Measurements from ENCODE around the gene S100A7A. TPM values are rescaled to one million over a fixed set of nuclear protein-coding genes. Genes with fewer than 3 reads are reported as not detected.

Gene S100A7A
- total and polyA plus RNA-seq, 2 of the 13 experiments (the other 11 are each of a cell fraction or from before 2014, with no cell fraction given), result not detected

- TF ChIP-seq ZBTB43 (CRISPR knock-in tag; conservative IDR thresholded peaks at IDR 0.05) (peak; percentile 69; the same call in 1 of the 2 replicates), ZSCAN9 (CRISPR knock-in tag; IDR thresholded peaks at IDR 0.05; ENCODE audit: borderline replicate concordance) (peak; percentile 97), ERF (CRISPR knock-in tag; IDR thresholded peaks at IDR 0.05) (peak; percentile 85), ZBTB7A (CRISPR knock-in tag; IDR thresholded peaks at IDR 0.05) (no peak), TEF (CRISPR knock-in tag; IDR thresholded peaks at IDR 0.05) (peak; percentile 87), HNF1B (CRISPR knock-in tag; IDR thresholded peaks at IDR 0.05) (no peak), MXI1 (IDR thresholded peaks at IDR 0.05; ENCODE audit: borderline replicate concordance, low read depth, low read length) (no peak), ZNF367 (CRISPR knock-in tag; IDR thresholded peaks at IDR 0.05; ENCODE audit: borderline replicate concordance) (no peak), ZKSCAN8 (CRISPR knock-in tag; IDR thresholded peaks at IDR 0.05; ENCODE audit: borderline replicate concordance) (no peak), MAFG (CRISPR knock-in tag; IDR thresholded peaks at IDR 0.05) (no peak), ZNF878 (CRISPR knock-in tag; IDR thresholded peaks at IDR 0.05) (peak; percentile 37; the same call in 1 of the 2 replicates), CSRNP1 (CRISPR knock-in tag; IDR thresholded peaks at IDR 0.05) (no peak), YY1 (IDR thresholded peaks at IDR 0.05; ENCODE audit: insufficient read depth, insufficient replicate concordance, low read depth, low read length) (no peak), ZBTB39 (CRISPR knock-in tag; IDR thresholded peaks at IDR 0.05) (no peak), PAXIP1 (CRISPR knock-in tag; conservative IDR thresholded peaks at IDR 0.05) (no peak)
These were observed 6.2 kb downstream of the S100A7A start (continued) for GRCh38 chr1:153422450-153423068.
